HepG2 (cell line): ENCODE data around the gene TMEM145. TPM values are rescaled to one million over a fixed set of nuclear protein-coding genes. Genes with fewer than 3 reads are reported as not detected.

Experiments used
- AGO2 ChIP-seq: fragments of 200-400 bp; formaldehyde crosslinking; optimal IDR thresholded peaks from 2 replicates; pipeline ENCODE3; 2017; ENCODE audit warnings: mild to moderate bottlenecking, low read depth, low read length, moderate library complexity
- CEBPG ChIP-seq: IDR thresholded peaks from 2 replicates; pipeline ENCODE4 v1.6.1; 2016
- ERF ChIP-seq: IDR thresholded peaks from 2 replicates; pipeline ENCODE4 v1.6.1; 2018; ENCODE audit warnings: missing biosample characterization, missing genetic modification reagents
- GATA4 ChIP-seq: sonication (generic); IDR thresholded peaks from 2 replicates; pipeline ENCODE4 v1.6.1; 2016; ENCODE audit warnings: antibody characterized with exemption, low read depth, borderline replicate concordance
- KDM6A ChIP-seq: IDR thresholded peaks from 2 replicates; pipeline ENCODE4 v1.6.1; 2016; ENCODE audit warnings: low read depth
- LCORL ChIP-seq, 2 experiments: fragments of 450-650 bp in 1 of 2; sonication (generic) in 1 of 2; formaldehyde crosslinking in 1 of 2; IDR thresholded peaks; 2 replicates each; pipeline versions ENCODE4 v1.5.0 to v1.6.1; 2017 to 2020; ENCODE audit warnings: antibody characterized with exemption in 1 of 2, missing genetic modification reagents in 1 of 2
- MATR3 ChIP-seq: sonication (generic); formaldehyde crosslinking; IDR thresholded peaks from 2 replicates; pipeline ENCODE4 v1.4.0; 2020; ENCODE audit warnings: missing genetic modification reagents
- NCOR1 ChIP-seq: fragments of 200-600 bp; sonication (generic); IDR thresholded peaks from 2 replicates; pipeline ENCODE4 v1.7.0; 2017; ENCODE audit warnings: antibody characterized with exemption, low read length, borderline replicate concordance
- NR2F1 ChIP-seq, 2 experiments: fragments of 450-650 bp in 1 of 2; formaldehyde crosslinking in 1 of 2; IDR thresholded peaks; 2 replicates each; pipeline versions ENCODE4 v1.5.0 to v1.6.1; 2016 to 2020; ENCODE audit warnings: mild to moderate bottlenecking in 1 of 2, missing compliant biosample characterization in 1 of 2, missing genetic modification reagents in 1 of 2, moderate library complexity in 1 of 2
- RFXAP ChIP-seq: sonication (generic); formaldehyde crosslinking; IDR thresholded peaks from 2 replicates; pipeline ENCODE4 v1.4.0; 2020; ENCODE audit warnings: missing genetic modification reagents, borderline replicate concordance
- RXRA ChIP-seq: sonication (generic); formaldehyde crosslinking; IDR thresholded peaks from 2 replicates; pipeline ENCODE4 v1.5.1; 2020; ENCODE audit warnings: missing genetic modification reagents
- SETDB1 ChIP-seq: sonication (generic); formaldehyde crosslinking; IDR thresholded peaks from 2 replicates; pipeline ENCODE4 v1.5.1; 2020; ENCODE audit warnings: missing genetic modification reagents, mild to moderate bottlenecking, borderline replicate concordance
- SIN3B ChIP-seq: fragments of 150-350 bp; IDR thresholded peaks from 2 replicates; pipeline ENCODE4 v1.6.1; 2014; ENCODE audit warnings: low read length
- SMARCE1 ChIP-seq: fragments of 450-650 bp; IDR thresholded peaks from 2 replicates; pipeline ENCODE4 v1.6.1; 2017; ENCODE audit warnings: borderline replicate concordance
- SP4 ChIP-seq: sonication (generic); formaldehyde crosslinking; IDR thresholded peaks from 2 replicates; pipeline ENCODE4 v1.8.1; 2023; ENCODE audit warnings: mild to moderate bottlenecking, missing genetic modification reagents
- TEAD2 ChIP-seq: sonication (generic); formaldehyde crosslinking; IDR thresholded peaks from 2 replicates; pipeline ENCODE4 v1.9.0; 2021; ENCODE audit warnings: missing genetic modification reagents
- TP53 ChIP-seq: sonication (generic); formaldehyde crosslinking; conservative IDR thresholded peaks from 2 replicates; pipeline ENCODE4 v1.4.0; 2020; ENCODE audit warnings: missing genetic modification reagents
- ZNF138 ChIP-seq: sonication (generic); formaldehyde crosslinking; IDR thresholded peaks from 2 replicates; pipeline ENCODE4 v1.5.0; 2020; ENCODE audit warnings: mild to moderate bottlenecking, low read depth, missing genetic modification reagents
- ZNF276 ChIP-seq: sonication (generic); formaldehyde crosslinking; IDR thresholded peaks from 2 replicates; pipeline ENCODE4 v1.4.0; 2020; ENCODE audit warnings: mild to moderate bottlenecking, low read depth, missing genetic modification reagents
- ZNF337 ChIP-seq: sonication (generic); formaldehyde crosslinking; IDR thresholded peaks from 2 replicates; pipeline ENCODE4 v1.5.1; 2020; ENCODE audit warnings: missing genetic modification reagents, low read depth, mild to moderate bottlenecking, borderline replicate concordance
- ZNF343 ChIP-seq: sonication (generic); formaldehyde crosslinking; IDR thresholded peaks from 2 replicates; pipeline ENCODE4 v1.4.0; 2020; ENCODE audit warnings: mild to moderate bottlenecking, missing genetic modification reagents
- ZNF383 ChIP-seq: sonication (generic); formaldehyde crosslinking; IDR thresholded peaks from 2 replicates; pipeline ENCODE4 v1.4.0; 2020; ENCODE audit warnings: missing genetic modification reagents, mild to moderate bottlenecking, borderline replicate concordance
- ZNF660 ChIP-seq: sonication (generic); formaldehyde crosslinking; IDR thresholded peaks from 2 replicates; pipeline ENCODE4 v1.5.1; 2020; ENCODE audit warnings: mild to moderate bottlenecking, low read depth, missing genetic modification reagents, borderline replicate concordance
- ZNF746 ChIP-seq: sonication (generic); formaldehyde crosslinking; IDR thresholded peaks from 2 replicates; pipeline ENCODE4 v1.8.0; 2022; ENCODE audit warnings: mild to moderate bottlenecking, missing genetic modification reagents
- ZNF784 ChIP-seq: sonication (generic); formaldehyde crosslinking; IDR thresholded peaks from 2 replicates; pipeline ENCODE4 v1.5.1; 2020; ENCODE audit warnings: missing genetic modification reagents, mild to moderate bottlenecking, borderline replicate concordance
- polyA plus RNA-seq, 8 experiments: library from polyadenylated mRNA; depleted of rRNA in 3 of 8; stranded (reverse) in 7 of 8; unstranded in 1 of 8; fragments of >200 nt; fragmentation: Illumina TruSeq in 4 of 8; extraction: Trizol in 4 of 8; gene quantifications; 2 replicates each; pipeline versions ENCODE4 v1.2.1 to v1.2.3, GENCODE V29; 2011 to 2016; ENCODE audit warnings: low read depth in 4 of 8, missing spikeins in 1 of 8, mixed read lengths in 1 of 8; ENCODE audit not compliant: insufficient read depth in 1 of 8
- total RNA-seq, 5 experiments: library from RNA; depleted of rRNA; stranded (reverse); fragments of >200 nt; fragmentation: Illumina TruSeq; extraction: Trizol; gene quantifications; 2 replicates each; pipeline ENCODE4 v1.2.3, GENCODE V29; 2016; ENCODE audit warnings: low read depth in 1 of 5

Gene TMEM145
- total and polyA plus RNA-seq, 2 of the 13 experiments (the other 11 are each of a cell fraction or from before 2014, with no cell fraction given), result 0.07 to 5.1 TPM

DNA sequence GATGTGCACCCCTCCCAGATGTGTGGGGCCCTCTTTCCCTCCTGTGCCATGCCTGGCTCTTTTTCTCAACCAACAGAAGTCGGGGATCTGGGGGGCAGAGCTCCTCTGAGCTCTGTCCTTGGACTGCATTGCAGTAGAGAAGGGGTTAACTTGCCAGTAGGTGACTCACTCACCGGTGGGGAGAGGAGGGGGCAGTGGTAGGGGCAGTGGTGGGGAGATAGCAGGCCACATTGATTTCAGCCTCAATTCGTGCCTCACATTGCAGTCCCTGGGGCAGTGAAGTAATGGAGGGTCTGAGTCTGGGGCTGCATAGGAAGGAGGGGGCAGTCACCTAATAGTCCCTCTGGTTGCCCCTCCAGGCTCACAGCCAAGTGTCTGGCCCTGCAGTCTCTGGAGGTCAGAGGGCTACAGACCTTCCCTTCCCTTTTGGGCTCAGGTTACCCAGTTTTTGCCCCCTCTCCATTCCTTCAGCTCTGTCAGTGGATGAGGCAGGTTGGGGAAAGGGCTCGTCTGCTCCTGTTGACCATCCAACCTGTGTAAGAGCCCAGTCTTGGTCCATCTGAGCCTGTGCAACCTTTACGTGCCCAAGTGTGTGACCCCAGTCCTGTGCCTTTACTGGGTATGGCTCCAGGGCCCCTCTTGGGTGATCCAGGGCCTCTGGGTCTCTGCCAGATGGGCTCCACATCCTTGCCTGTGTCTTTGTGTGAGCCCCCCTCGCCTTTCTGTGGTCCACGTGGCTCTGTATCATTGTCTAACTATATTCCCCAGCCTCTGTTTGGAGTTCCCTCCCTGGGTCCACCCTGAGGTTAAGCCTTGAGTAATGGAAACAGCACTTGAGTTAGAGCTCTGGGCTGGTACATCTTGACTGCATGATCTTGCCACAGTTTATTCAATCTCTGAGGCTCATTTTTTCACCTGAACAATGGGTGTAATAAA, 31.0 kb upstream of the TMEM145 start (continued):
- 0 out of 4 replicates have a peak, but pooled peaks of 1 of the 2 experiments have one; percentile 12 for TF ChIP-seq NR2F1 (CRISPR knock-in tag; IDR thresholded peaks at IDR 0.05)
- TF ChIP-seq KDM6A (CRISPR knock-in tag), result 0 out of 2 replicates have a peak, but pooled peaks have one; percentile 3
- no peak for TF ChIP-seq RFXAP (CRISPR knock-in tag)
- TF ChIP-seq SP4 (CRISPR knock-in tag), result peak; percentile 31; the same call in 1 of the 2 replicates
- no peak for TF ChIP-seq SETDB1 (CRISPR knock-in tag)
- TF ChIP-seq ZNF343, result 0 out of 2 replicates have a peak, but pooled peaks have one; percentile 47
- TF ChIP-seq ZNF383, result no peak
- no peak for TF ChIP-seq SMARCE1
- 0 out of 2 replicates have a peak, but pooled peaks have one; percentile 47 for TF ChIP-seq ZNF276 (CRISPR knock-in tag)
- no peak for TF ChIP-seq ZNF784
- 0 out of 2 replicates have a peak, but pooled peaks have one; percentile 3 for TF ChIP-seq RXRA
- TF ChIP-seq ERF (CRISPR knock-in tag), result no peak
- TF ChIP-seq CEBPG (CRISPR knock-in tag), result no peak
- no peak for TF ChIP-seq ZNF337 (CRISPR knock-in tag)
- no peak for TF ChIP-seq ZNF138
- no peak for TF ChIP-seq TP53 (CRISPR knock-in tag)
- no peak for TF ChIP-seq LCORL (IDR thresholded peaks at IDR 0.05)
- TF ChIP-seq LCORL (CRISPR knock-in tag; IDR thresholded peaks at IDR 0.05), result 0 out of 2 replicates have a peak, but pooled peaks have one; percentile 39
- TF ChIP-seq GATA4, result 0 out of 2 replicates have a peak, but pooled peaks have one; percentile 13
- no peak for TF ChIP-seq SIN3B
- no peak for TF ChIP-seq ZNF660 (CRISPR knock-in tag)
- TF ChIP-seq MATR3 (CRISPR knock-in tag), result no peak
- TF ChIP-seq AGO2, result no peak
- TF ChIP-seq TEAD2 (CRISPR knock-in tag), result no peak
- peak; percentile 59 for TF ChIP-seq ZNF746 (CRISPR knock-in tag)
- no peak for TF ChIP-seq NCOR1
